ENCODE results near the gene BTG3.

Gene BTG3

GRCh38 chr21:17613242-17613676 lies 558 bp upstream of the BTG3 start:
- TF ChIP-seq CTCF (IDR thresholded peaks at IDR 0.05; ENCODE audit: low read depth, low read length), result no peak
- H3K4me3 ChIP-seq (ENCODE audit: low read depth, low read length), result peak overlapping the region; percentile 72
- peak; percentile 12 for DNase-seq (ENCODE audit: low read depth, low spot score)
- in situ Hi-C loops (cut with HindIII; ENCODE audit: low sequenced_read_pairs), result no loop called here

- in situ Hi-C loops (cut with HindIII; ENCODE audit: low sequenced_read_pairs), result no loop called here
- no peak for TF ChIP-seq CTCF (IDR thresholded peaks at IDR 0.05; ENCODE audit: low read depth, low read length)
- peak overlapping the region; percentile 72 for H3K4me3 ChIP-seq (ENCODE audit: low read depth, low read length)
- DNase-seq (ENCODE audit: low read depth, low spot score), result no peak
Observed at GRCh38 chr21:17612023-17612564, 607 bp downstream of the BTG3 start.

GRCh38 chr21:17611414-17612022 lies 1.2 kb downstream of the BTG3 start:
- peak; percentile 96 for DNase-seq (ENCODE audit: low read depth, low spot score)
- in situ Hi-C loops (cut with HindIII; ENCODE audit: low sequenced_read_pairs), result no loop called here
- TF ChIP-seq CTCF (IDR thresholded peaks at IDR 0.05; ENCODE audit: low read depth, low read length), result no peak
- peak overlapping the region; percentile 72 for H3K4me3 ChIP-seq (ENCODE audit: low read depth, low read length)

- no peak for DNase-seq (ENCODE audit: low read depth, low spot score)
- TF ChIP-seq CTCF (IDR thresholded peaks at IDR 0.05; ENCODE audit: low read depth, low read length), result no peak
- in situ Hi-C loops (cut with HindIII; ENCODE audit: low sequenced_read_pairs), result no loop called here
- H3K4me3 ChIP-seq (ENCODE audit: low read depth, low read length), result peak overlapping the region; percentile 72
Observed at GRCh38 chr21:17610911-17611310, 1.8 kb downstream of the BTG3 start.

- no peak overlapping the region for H3K4me3 ChIP-seq (ENCODE audit: low read depth, low read length)
- in situ Hi-C loops (cut with HindIII; ENCODE audit: low sequenced_read_pairs), result no loop called here
- no peak for DNase-seq (ENCODE audit: low read depth, low spot score)
- TF ChIP-seq CTCF (IDR thresholded peaks at IDR 0.05; ENCODE audit: low read depth, low read length), result no peak
Observed at GRCh38 chr21:17609681-17610080, 3.0 kb downstream of the BTG3 start.

GRCh38 chr21:17607684-17608083 lies 5.0 kb downstream of the BTG3 start:
- TF ChIP-seq CTCF (IDR thresholded peaks at IDR 0.05; ENCODE audit: low read depth, low read length), result no peak
- H3K4me3 ChIP-seq (ENCODE audit: low read depth, low read length), result no peak overlapping the region
- no peak for DNase-seq (ENCODE audit: low read depth, low spot score)
- in situ Hi-C loops (cut with HindIII; ENCODE audit: low sequenced_read_pairs), result no loop called here
